Right renal cortex interstitium (tissue), 3 donors: Measurements from ENCODE around the gene SLC2A4RG. TPM values are rescaled to one million over a fixed set of nuclear protein-coding genes. Genes with fewer than 3 reads are reported as not detected.

Experiments
- DNase-seq, 3 donors: peaks; one replicate each; pipeline ENCODE4 v3.0.0-alpha.2; 2013; ENCODE audit warnings: low read depth in 3 of 3, low spot score in 2 of 3
- polyA plus RNA-seq, 3 donors: library from polyadenylated mRNA; unstranded; fragments of 120-200 nt; gene quantifications; one replicate each; pipeline ENCODE4 v1.2.1, GENCODE V29; 2013; ENCODE audit not compliant: insufficient read length in 3 of 3

SLC2A4RG gene
- polyA plus RNA-seq, 3 donors: 57.9 to 66.1 (median 60.9) TPM

GRCh38 chr20:63698739-63699465 lies 40.7 kb upstream of the SLC2A4RG start:
- no peak for DNase-seq

GRCh38 chr20:63699466-63700198 lies 39.9 kb upstream of the SLC2A4RG start:
- DNase-seq: no peak

DNA sequence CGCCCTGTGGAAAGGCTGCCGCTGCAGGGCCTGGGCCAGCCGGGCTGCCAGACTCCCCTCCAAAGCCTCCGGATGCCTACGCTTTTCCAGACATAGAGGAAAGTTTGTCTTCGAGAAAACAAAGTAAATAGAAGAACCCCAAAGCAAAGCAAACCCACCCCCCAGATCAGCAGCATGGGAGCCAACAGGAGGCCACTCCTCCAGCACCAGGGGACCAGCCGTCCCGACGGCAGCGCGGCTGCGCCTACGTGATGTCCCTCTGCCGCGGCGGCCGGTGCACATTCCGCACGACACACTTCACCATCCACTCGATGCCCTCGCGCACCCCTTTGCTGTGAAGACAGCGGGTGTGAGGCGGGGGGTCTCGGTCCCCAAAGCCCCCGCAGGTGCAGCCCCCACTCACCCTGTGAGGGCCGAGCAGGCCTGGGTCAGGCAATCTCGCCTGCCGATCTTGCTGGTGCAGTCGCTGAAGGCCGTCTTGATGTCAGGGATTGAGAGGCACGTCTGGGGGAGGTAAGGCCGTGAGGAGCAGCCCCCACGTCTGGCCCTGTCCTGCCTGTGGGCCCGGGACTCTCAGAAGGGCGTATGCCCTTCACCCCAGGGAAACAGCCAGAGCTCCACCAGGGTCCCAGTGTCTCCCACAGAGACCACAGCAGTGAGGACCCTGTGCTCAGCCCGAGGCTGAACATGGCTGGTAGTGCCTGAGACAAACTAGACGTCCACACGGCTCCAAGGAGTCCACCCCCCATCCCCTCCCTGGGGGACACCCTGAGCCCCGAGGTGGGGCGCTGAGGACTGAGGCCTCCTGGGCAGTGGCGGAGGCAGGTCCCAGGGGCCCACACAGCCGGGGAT lies 39.2 kb upstream of the SLC2A4RG start:
- DNase-seq: no peak

GRCh38 chr20:63701051-63701328 lies 38.6 kb upstream of the SLC2A4RG start:
- DNase-seq: no peak

DNA sequence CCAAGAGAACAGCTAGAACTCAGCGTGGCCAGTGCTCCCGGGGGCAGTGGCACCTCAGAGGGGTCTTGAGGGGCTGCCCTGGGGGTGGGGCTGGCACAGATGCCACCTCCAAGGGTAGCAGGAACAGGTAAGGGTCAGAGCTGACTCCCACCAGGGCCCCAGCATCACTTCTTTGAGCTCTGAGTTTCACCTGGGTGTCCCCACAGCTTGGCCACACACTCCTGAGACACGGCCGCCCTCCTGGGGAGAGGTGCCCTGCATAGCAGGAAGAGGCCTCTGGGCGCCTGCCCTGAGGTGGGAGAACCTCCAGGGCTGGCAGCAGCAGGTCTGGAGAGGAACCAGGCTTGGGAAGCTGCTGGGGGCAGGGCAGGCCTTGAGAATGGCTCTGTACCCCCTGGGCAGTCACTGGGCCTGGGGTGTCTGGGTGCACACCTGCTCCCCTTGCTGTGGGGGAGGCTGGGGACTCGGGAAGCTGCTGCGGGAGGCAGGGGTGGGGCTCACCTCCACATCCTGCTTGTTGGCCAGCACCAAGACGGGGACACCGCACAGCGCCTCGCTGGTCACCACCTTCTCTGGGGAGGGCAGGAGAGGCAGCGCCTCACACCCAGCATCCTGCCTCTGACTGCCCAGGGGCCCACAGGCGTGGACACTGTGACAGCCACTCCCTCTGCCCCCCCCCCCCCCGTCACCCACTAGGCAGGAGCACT lies 38.1 kb upstream of the SLC2A4RG start:
- DNase-seq: no peak

DNA sequence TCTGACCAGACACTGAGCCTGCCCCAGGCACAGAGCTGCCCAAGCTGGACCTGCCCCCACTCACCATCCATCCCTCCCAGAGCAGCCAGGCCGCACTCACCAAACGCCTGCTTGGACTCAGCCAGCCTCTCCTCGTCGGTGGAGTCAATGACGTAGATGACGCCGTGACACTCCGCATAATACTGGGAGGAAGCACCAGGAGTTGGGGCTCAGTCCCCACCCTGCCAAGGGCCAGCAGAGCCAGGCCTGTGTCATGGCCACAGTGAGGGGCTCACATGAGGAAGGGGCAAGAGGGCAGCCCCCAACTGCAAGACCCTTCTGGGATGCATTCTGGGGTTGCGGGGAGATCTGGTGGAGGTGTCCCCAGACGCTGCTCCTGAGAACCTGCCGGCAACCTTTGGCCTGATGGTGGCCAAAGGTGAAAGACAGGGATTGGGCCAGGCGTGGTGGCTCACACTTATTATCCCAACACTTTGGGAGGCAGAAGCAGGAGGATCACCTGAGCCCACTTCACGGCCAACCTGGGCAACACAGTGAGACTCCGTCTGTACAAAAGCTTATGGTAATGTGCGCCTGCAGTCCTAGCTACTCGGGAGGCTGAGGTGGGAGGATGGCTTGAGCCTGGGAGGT lies 37.4 kb upstream of the SLC2A4RG start:
- no peak for DNase-seq

DNA sequence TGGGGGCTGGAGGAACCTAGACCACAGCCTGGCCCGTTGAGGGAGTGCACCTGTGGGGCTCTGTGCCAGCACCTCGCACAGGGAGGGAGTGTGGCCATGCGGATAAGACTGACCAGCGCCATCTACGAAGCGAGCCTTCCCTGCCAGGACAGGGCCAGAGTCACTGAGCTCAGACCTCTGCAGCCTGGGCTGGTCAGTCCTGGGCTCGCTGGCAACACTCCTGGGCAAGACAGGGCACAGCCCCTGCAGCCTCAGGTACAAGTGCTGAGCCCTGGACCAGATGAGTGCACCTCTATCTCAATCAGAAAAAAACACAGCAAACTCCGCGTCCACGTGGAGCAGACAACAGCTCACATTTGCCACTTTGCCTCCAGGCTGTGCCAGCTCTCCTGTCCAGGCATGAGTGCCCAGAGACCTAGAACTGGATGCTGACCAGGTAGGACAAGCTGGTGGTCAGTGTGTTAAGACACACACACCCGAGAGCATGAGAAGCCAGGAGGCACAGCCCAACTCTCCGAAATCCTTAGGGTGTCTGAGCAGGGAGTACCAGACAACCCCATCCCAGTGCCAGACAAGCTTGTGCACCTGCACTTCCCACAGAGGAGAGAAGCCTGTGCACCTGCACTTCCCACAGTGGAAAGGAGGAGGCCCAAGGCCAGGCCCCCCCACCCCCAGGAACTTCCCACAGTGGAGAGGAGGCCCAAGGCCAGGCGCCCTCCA lies 36.7 kb upstream of the SLC2A4RG start:
- DNase-seq: no peak

GRCh38 chr20:63703471-63703975 lies 36.1 kb upstream of the SLC2A4RG start:
- DNase-seq: no peak

DNA sequence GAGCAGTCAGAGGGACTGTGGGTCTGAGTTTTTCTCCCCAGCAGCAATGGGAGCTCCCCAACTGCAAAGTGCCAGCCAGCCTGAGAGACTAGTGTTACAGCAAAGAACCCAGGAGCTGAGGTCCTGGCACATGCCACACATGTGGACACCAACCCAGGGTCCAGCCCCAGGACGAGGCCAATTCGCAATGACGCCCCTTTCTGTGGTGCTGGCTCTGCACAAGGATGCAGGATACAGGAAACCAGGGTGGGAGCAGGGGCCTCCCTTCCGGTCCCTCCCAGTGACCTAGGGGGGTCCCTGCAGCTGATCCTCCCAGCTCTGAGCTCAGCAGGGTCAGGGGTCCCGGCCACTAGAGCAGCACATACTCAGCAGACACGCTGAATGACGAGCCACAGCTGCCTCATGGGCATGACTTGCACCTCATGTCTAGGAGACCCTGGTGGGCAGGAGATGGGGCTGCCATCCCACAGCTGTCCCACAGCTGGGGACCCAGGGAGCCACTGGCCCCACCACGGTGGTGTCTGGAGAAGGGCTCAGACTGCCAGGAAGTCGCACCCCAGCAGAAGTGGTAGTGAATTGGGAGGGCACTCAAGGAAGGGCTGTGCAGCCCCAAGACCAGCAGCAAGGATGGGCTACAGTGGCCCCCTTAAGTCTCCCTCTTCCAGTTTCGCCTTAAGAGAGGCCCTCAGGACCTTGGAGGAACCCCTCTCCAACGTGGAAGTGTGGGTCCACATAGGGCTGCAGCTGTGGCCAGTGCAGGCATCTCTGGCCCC lies 35.4 kb upstream of the SLC2A4RG start:
- no peak for DNase-seq

GRCh38 chr20:63704749-63705117 lies 34.8 kb upstream of the SLC2A4RG start:
- no peak for DNase-seq

- no peak for DNase-seq
These were observed 34.1 kb upstream of the SLC2A4RG start for GRCh38 chr20:63705232-63706026.

GRCh38 chr20:63706027-63706695 lies 33.4 kb upstream of the SLC2A4RG start:
- no peak for DNase-seq

GRCh38 chr20:63706852-63707557 lies 32.6 kb upstream of the SLC2A4RG start:
- no peak for DNase-seq

DNA sequence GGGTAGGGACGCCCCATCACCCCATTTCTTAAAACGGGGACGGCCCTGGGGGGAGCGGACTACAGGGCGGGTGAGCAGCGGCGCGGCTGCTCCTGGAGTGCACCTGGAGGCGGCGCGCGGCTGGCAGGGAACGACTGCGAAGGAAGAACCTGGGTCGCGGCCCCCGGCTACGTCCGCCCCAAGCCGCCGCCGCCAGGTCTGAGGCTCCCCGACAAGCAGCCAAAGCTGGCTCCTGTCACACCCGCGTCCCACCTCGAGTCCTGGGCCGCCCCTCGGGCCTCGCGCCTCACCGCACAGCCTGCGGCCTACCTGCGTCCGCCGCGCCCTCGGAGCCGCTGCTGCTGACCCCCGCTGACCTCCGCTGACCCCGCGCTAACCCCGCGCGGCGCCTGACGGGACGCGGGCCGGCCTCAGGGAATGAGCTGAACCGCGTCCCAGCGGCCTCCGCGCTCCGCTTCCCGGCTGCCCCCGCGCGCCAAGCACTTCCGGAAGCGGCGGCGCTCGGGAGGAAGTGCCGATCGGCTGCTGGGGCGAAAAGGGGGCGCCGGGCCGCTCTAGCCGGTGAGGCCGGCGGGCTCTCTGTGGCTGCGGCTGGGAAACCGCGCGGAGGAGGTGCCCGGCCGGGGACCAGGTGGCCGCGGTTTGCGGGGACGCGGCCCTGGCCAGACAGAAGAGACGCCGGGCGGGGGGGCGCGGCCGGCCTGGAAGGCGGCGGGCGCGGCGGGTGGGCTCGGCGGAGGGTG lies 31.8 kb upstream of the SLC2A4RG start, which contains the start of the genes ARFRP1 and ZGPAT:
Gene ARFRP1, minus strand, starts transcription at position 419 of the 743 bp plus-strand sequence. CDS start 885 bp downstream, outside the sequence.
Gene ZGPAT, plus strand, starts transcription at position 482 of the 743 bp plus-strand sequence. CDS start 542 bp downstream, outside the sequence.
- DNase-seq: peak in 2 of 3 donors; percentile 69 to 70

GRCh38 chr20:63708301-63709148 lies 31.1 kb upstream of the SLC2A4RG start:
- DNase-seq: no peak
